Neural cell (in vitro differentiated cells): ENCODE results near the gene TSPAN3. TPM values are rescaled to one million over a fixed set of nuclear protein-coding genes. Genes with fewer than 3 reads are reported as not detected.
A peak's percentile ranks its signal among the peaks of the same experiment; 100 is the strongest.

Experiments used
- H2AFZ ChIP-seq: fragments of 200-600, 300-800 bp; sonication (generic), shearing (Covaris generic); 2 replicates; pipeline ENCODE4 v1.6.0; 2014; ENCODE audit warnings: low read depth, mild to moderate bottlenecking, antibody characterized with exemption, low read length, moderate library complexity
- H3F3A ChIP-seq: fragments of 200-600 bp; shearing (Covaris generic); 2 replicates; pipeline ENCODE4 v1.6.1; 2016; ENCODE audit warnings: mild to moderate bottlenecking, moderate library complexity, mixed read lengths, antibody characterized with exemption, low read length; ENCODE audit not compliant: insufficient read depth, poor library complexity, severe bottlenecking
- H3K27ac ChIP-seq: fragments of 200-600, 300-800 bp; sonication (generic), shearing (Covaris generic); 2 replicates; pipeline ENCODE4 v1.5.1; 2014; ENCODE audit warnings: mild to moderate bottlenecking, low read length, moderate library complexity
- H3K27me3 ChIP-seq: fragments of 300-800, 200-600 bp; sonication (generic), shearing (Covaris generic); 2 replicates; pipeline ENCODE4 v1.6.0; 2014; ENCODE audit warnings: mild to moderate bottlenecking, low read depth, low read length, moderate library complexity; ENCODE audit not compliant: insufficient read depth
- H3K36me3 ChIP-seq: fragments of 300-800, 200-600 bp; sonication (generic), shearing (Covaris generic); 2 replicates; pipeline ENCODE4 v1.5.1; 2014; ENCODE audit warnings: mild to moderate bottlenecking, antibody characterized with exemption, low read length, moderate library complexity; ENCODE audit not compliant: insufficient read depth
- H3K4me2 ChIP-seq: fragments of 300-800, 200-600 bp; sonication (generic), shearing (Covaris generic); 2 replicates; pipeline ENCODE4 v1.6.0; 2014; ENCODE audit warnings: mild to moderate bottlenecking, low read length
- H3K4me3 ChIP-seq: fragments of 300-800, 200-600 bp; sonication (generic), shearing (Covaris generic); 2 replicates; pipeline ENCODE4 v1.5.1; 2014; ENCODE audit warnings: mild to moderate bottlenecking, low read length, moderate library complexity
- H3K79me2 ChIP-seq: fragments of 200-600 bp; shearing (Covaris generic); replicated peaks from 2 replicates; pipeline ENCODE4 v1.6.0; 2014; ENCODE audit warnings: mild to moderate bottlenecking, low read length, moderate library complexity; ENCODE audit not compliant: insufficient read depth
- H3K9ac ChIP-seq: fragments of 300-800, 200-600 bp; sonication (generic), shearing (Covaris generic); 2 replicates; pipeline ENCODE4 v1.6.1; 2016; ENCODE audit warnings: mild to moderate bottlenecking, low read length, mixed read lengths
- H3K9me2 ChIP-seq: fragments of 200-600 bp; shearing (Covaris generic); 2 replicates; pipeline ENCODE4 v1.6.1; 2016; ENCODE audit warnings: mild to moderate bottlenecking, low read length, mixed read lengths; ENCODE audit not compliant: insufficient read depth
- H3K9me3 ChIP-seq: fragments of 200-600, 300-800 bp; sonication (generic), shearing (Covaris generic); 2 replicates; pipeline ENCODE4 v1.6.1; 2016; ENCODE audit warnings: mild to moderate bottlenecking, mixed run types, low read length, moderate library complexity, mixed read lengths
- H4K20me1 ChIP-seq: fragments of 200-600 bp; shearing (Covaris generic); 2 replicates; pipeline ENCODE4 v1.6.1; 2016; ENCODE audit warnings: mild to moderate bottlenecking, mixed run types; ENCODE audit not compliant: insufficient read depth
- EP300 ChIP-seq: fragments of 450-650 bp; conservative IDR thresholded peaks from 2 replicates; pipeline ENCODE4 v1.6.1; 2014; ENCODE audit warnings: antibody characterized with exemption, mild to moderate bottlenecking, moderate library complexity; ENCODE audit not compliant: poor library complexity, severe bottlenecking
- EZH2 ChIP-seq: fragments of 200-600, 300-800 bp; shearing (Covaris generic), sonication (generic); IDR thresholded peaks from 2 replicates; pipeline ENCODE4 v1.6.1; 2014; ENCODE audit warnings: antibody characterized with exemption, low read length, borderline replicate concordance, mild to moderate bottlenecking; ENCODE audit not compliant: insufficient read depth, poor library complexity, severe bottlenecking
- MXI1 ChIP-seq: fragments of 450-650 bp; conservative IDR thresholded peaks from 2 replicates; pipeline ENCODE4 v1.6.1; 2014; ENCODE audit warnings: antibody characterized with exemption, mild to moderate bottlenecking; ENCODE audit not compliant: poor library complexity, severe bottlenecking
- POLR2AphosphoS5 ChIP-seq: IDR thresholded peaks from 2 replicates; pipeline ENCODE4 v1.6.1; 2012
- RAD21 ChIP-seq: fragments of 450-650 bp; conservative IDR thresholded peaks from 2 replicates; pipeline ENCODE4 v1.6.1; 2014; ENCODE audit warnings: antibody characterized with exemption, mild to moderate bottlenecking, moderate library complexity
- SMC3 ChIP-seq: fragments of 450-650 bp; conservative IDR thresholded peaks from 2 replicates; pipeline ENCODE4 v1.6.1; 2014; ENCODE audit warnings: antibody characterized with exemption, mild to moderate bottlenecking, moderate library complexity; ENCODE audit not compliant: poor library complexity
- TAF1 ChIP-seq: IDR thresholded peaks from 2 replicates; pipeline ENCODE4 v1.6.1; 2012; ENCODE audit warnings: low read depth
- polyA plus RNA-seq: library from polyadenylated mRNA; depleted of rRNA; stranded (reverse); fragments of >200 nt; gene quantifications from 2 replicates; pipeline ENCODE4 v1.2.3, GENCODE V29; 2014
- TF ChIP-seq, protein P1 (sequence below): fragments of 450-650 bp; IDR thresholded peaks from 2 replicates; pipeline ENCODE4 v1.5.1; 2014; ENCODE audit warnings: antibody characterized with exemption, mild to moderate bottlenecking, moderate library complexity; ENCODE audit not compliant: poor library complexity, severe bottlenecking
- TF ChIP-seq, protein P2 (sequence below): IDR thresholded peaks from 2 replicates; pipeline ENCODE4 v1.6.1; 2012; ENCODE audit warnings: borderline replicate concordance

The TSPAN3 gene
- polyA plus RNA-seq, 1 donor from 2014 or later, result 815 TPM

DNA sequence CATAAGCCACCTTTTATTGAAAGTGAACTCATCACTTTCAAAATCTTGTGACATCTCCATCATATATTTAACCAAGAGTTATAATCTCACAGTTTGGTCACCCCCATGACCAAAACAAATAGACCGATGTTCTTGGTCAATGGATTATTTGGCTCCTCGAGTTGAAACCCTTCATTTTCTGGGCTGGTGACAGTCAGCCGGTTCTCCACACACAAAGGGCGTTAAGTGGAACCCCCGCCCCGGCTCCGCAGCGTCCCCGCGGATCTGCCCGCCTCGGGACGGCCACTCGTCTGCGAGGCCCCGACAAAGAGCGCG lies 772 bp downstream of the TSPAN3 start:
- no peaks in the 10 kb centered on the region for H3K9me2 ChIP-seq
- no peaks in the 10 kb centered on the region for H3K9me3 ChIP-seq
- H3K27ac ChIP-seq, result peak overlapping the region; percentile 84
- H3K4me3 ChIP-seq, result peak overlapping the region; percentile 93
- peak overlapping the region; percentile 65 for H3K4me2 ChIP-seq
- no peaks in the 10 kb centered on the region for H3K27me3 ChIP-seq
- peak overlapping the region; percentile 89 for H3K9ac ChIP-seq
- TF ChIP-seq, protein P1, sequence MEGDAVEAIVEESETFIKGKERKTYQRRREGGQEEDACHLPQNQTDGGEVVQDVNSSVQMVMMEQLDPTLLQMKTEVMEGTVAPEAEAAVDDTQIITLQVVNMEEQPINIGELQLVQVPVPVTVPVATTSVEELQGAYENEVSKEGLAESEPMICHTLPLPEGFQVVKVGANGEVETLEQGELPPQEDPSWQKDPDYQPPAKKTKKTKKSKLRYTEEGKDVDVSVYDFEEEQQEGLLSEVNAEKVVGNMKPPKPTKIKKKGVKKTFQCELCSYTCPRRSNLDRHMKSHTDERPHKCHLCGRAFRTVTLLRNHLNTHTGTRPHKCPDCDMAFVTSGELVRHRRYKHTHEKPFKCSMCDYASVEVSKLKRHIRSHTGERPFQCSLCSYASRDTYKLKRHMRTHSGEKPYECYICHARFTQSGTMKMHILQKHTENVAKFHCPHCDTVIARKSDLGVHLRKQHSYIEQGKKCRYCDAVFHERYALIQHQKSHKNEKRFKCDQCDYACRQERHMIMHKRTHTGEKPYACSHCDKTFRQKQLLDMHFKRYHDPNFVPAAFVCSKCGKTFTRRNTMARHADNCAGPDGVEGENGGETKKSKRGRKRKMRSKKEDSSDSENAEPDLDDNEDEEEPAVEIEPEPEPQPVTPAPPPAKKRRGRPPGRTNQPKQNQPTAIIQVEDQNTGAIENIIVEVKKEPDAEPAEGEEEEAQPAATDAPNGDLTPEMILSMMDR, result no peak
- TF ChIP-seq SMC3 (no peak), POLR2AphosphoS5 (no peak), EZH2 (no peak), RAD21 (no peak), MXI1 (no peak)
- TF ChIP-seq, protein P2, sequence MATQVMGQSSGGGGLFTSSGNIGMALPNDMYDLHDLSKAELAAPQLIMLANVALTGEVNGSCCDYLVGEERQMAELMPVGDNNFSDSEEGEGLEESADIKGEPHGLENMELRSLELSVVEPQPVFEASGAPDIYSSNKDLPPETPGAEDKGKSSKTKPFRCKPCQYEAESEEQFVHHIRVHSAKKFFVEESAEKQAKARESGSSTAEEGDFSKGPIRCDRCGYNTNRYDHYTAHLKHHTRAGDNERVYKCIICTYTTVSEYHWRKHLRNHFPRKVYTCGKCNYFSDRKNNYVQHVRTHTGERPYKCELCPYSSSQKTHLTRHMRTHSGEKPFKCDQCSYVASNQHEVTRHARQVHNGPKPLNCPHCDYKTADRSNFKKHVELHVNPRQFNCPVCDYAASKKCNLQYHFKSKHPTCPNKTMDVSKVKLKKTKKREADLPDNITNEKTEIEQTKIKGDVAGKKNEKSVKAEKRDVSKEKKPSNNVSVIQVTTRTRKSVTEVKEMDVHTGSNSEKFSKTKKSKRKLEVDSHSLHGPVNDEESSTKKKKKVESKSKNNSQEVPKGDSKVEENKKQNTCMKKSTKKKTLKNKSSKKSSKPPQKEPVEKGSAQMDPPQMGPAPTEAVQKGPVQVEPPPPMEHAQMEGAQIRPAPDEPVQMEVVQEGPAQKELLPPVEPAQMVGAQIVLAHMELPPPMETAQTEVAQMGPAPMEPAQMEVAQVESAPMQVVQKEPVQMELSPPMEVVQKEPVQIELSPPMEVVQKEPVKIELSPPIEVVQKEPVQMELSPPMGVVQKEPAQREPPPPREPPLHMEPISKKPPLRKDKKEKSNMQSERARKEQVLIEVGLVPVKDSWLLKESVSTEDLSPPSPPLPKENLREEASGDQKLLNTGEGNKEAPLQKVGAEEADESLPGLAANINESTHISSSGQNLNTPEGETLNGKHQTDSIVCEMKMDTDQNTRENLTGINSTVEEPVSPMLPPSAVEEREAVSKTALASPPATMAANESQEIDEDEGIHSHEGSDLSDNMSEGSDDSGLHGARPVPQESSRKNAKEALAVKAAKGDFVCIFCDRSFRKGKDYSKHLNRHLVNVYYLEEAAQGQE, result no peak
- no peaks in the 10 kb centered on the region for H3K36me3 ChIP-seq
- H3F3A ChIP-seq, result no peaks in the 10 kb centered on the region
- peaks cover 3% of the 10 kb centered on the region for H4K20me1 ChIP-seq
- peaks cover 52% of the 10 kb centered on the region for H3K79me2 ChIP-seq
- peak overlapping the region; percentile 21 for H2AFZ ChIP-seq

DNA sequence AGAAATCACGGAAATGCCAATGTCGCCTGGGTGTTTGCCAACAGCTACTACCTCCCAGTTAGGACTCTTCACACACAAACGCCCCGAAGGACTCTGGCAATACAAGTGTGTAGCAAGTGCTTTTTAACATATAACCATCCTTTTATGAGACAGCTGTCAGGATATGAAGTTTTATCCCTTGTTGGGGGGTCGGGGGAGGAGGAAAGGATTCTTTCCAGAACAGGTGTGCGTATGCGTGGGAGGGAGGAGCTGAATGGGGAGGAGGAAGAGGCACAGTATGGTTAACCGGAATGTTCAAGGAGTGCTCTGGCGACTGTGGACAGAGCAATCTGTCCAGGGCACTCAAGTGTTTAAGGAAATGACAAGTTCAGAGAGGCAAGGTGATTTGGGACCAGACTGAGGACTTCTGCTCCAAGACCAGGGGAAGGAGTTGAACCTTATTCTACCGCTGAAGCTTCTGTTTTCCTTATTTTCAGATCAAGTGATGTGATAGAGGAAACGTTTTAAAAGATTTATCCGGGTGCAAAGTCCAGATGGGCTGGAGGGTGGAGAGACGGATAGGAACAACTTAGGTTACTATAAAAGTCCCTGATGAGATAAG lies 1.3 kb downstream of the TSPAN3 start:
- Histone ChIP-seq H2AFZ (no peak overlapping the region), H3K4me3 (peak overlapping the region; percentile 93), H3F3A (no peaks in the 10 kb centered on the region), H3K27ac (peak overlapping the region; percentile 84), H3K9me2 (no peaks in the 10 kb centered on the region), H3K4me2 (peak overlapping the region; percentile 65), H3K9me3 (no peaks in the 10 kb centered on the region), H4K20me1 (peaks cover 3% of the 10 kb centered on the region), H3K79me2 (peaks cover 57% of the 10 kb centered on the region), H3K9ac (peak overlapping the region; percentile 89), H3K36me3 (no peaks in the 10 kb centered on the region), H3K27me3 (no peaks in the 10 kb centered on the region)
- no peak for TF ChIP-seq MXI1
- TF ChIP-seq SMC3, result no peak
- TF ChIP-seq EZH2, result no peak
- no peak for TF ChIP-seq EP300
- no peak for TF ChIP-seq RAD21
- TF ChIP-seq POLR2AphosphoS5, result no peak
- no peak for TF ChIP-seq TAF1
- TF ChIP-seq, protein P1, result no peak
- TF ChIP-seq, protein P2, result no peak
